Osteoblast (primary cell): Measurements from ENCODE around the gene ITSN1. TPM values are rescaled to one million over a fixed set of nuclear protein-coding genes. Genes with fewer than 3 reads are reported as not detected.

ENCODE experiments used
- DNase-seq: peaks from one replicate; pipeline ENCODE4 v3.0.0; 2011; ENCODE audit warnings: low spot score, mixed read lengths; ENCODE audit not compliant: insufficient read length; ENCODE audit errors: missing footprints
- H2AFZ ChIP-seq: 2 replicates; pipeline ENCODE4 v1.6.0; 2011; ENCODE audit warnings: mild to moderate bottlenecking, low read length
- H3K27ac ChIP-seq: 2 replicates; pipeline ENCODE4 v1.5.1; 2011; ENCODE audit warnings: mild to moderate bottlenecking, low read depth, low read length, moderate library complexity
- H3K27me3 ChIP-seq: 2 replicates; pipeline ENCODE4 v1.6.0; 2012; ENCODE audit warnings: mild to moderate bottlenecking, control low read depth, inconsistent platforms, low read length, moderate library complexity; ENCODE audit not compliant: insufficient read depth
- H3K36me3 ChIP-seq: 2 replicates; pipeline ENCODE4 v1.5.1; 2011; ENCODE audit warnings: mild to moderate bottlenecking, low read length, control low read depth, moderate library complexity; ENCODE audit not compliant: insufficient read depth
- H3K4me1 ChIP-seq: 2 replicates; pipeline ENCODE4 v1.5.1; 2011; ENCODE audit warnings: mild to moderate bottlenecking, low read length, control low read depth, moderate library complexity; ENCODE audit not compliant: insufficient read depth
- H3K4me2 ChIP-seq: 2 replicates; pipeline ENCODE4 v1.6.0; 2011; ENCODE audit warnings: mild to moderate bottlenecking, low read length; ENCODE audit not compliant: insufficient read depth
- H3K4me3 ChIP-seq: fragments of 200-600 bp; sonication (generic); 3 replicates; pipeline ENCODE4 v1.5.1; 2012; ENCODE audit warnings: mild to moderate bottlenecking, low read length, inconsistent platforms; ENCODE audit not compliant: insufficient read depth
- H3K79me2 ChIP-seq: 2 replicates; pipeline ENCODE4 v1.6.0; 2012; ENCODE audit warnings: mild to moderate bottlenecking, low read length, control low read depth, inconsistent platforms; ENCODE audit not compliant: insufficient read depth
- H3K9me3 ChIP-seq: 2 replicates; pipeline ENCODE4 v1.5.1; 2011; ENCODE audit warnings: low read depth, low read length, control low read depth
- H4K20me1 ChIP-seq: 2 replicates; pipeline ENCODE4 v1.6.0; 2012; ENCODE audit warnings: mild to moderate bottlenecking, low read length, control low read depth; ENCODE audit not compliant: insufficient read depth
- total RNA-seq: library from RNA; depleted of rRNA; stranded (reverse); fragments of >200 nt; gene quantifications from 2 replicates; pipeline ENCODE4 v1.2.3, GENCODE V29; 2012
- TF ChIP-seq, protein P1 (sequence below): IDR thresholded peaks from 2 replicates; pipeline ENCODE4 v1.5.1; 2011; ENCODE audit warnings: mild to moderate bottlenecking, low read depth, low read length, moderate library complexity; ENCODE audit errors: extremely low read depth

The ITSN1 gene
- total RNA-seq, 1 donor = 42.7 TPM

DNA sequence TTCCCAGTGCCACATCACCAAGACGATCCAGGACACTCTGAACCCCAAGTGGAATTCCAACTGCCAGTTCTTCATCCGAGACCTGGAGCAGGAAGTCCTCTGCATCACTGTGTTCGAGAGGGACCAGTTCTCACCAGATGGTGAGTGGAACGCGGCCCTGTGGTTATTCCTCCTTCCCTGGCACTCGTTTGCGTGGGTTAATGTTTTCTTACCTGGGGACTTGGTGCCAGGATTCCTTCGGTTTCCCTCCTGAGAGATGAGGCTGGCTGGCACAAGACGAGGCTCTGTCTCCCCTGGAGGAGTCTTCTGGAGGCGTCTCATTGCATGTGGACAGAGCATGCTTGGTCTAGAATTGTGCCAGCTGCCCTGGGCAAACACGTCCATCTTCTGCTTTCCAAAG, 244.0 kb downstream of the ITSN1 start:
- H3K27ac ChIP-seq = no peak overlapping the region
- TF ChIP-seq, protein P1, sequence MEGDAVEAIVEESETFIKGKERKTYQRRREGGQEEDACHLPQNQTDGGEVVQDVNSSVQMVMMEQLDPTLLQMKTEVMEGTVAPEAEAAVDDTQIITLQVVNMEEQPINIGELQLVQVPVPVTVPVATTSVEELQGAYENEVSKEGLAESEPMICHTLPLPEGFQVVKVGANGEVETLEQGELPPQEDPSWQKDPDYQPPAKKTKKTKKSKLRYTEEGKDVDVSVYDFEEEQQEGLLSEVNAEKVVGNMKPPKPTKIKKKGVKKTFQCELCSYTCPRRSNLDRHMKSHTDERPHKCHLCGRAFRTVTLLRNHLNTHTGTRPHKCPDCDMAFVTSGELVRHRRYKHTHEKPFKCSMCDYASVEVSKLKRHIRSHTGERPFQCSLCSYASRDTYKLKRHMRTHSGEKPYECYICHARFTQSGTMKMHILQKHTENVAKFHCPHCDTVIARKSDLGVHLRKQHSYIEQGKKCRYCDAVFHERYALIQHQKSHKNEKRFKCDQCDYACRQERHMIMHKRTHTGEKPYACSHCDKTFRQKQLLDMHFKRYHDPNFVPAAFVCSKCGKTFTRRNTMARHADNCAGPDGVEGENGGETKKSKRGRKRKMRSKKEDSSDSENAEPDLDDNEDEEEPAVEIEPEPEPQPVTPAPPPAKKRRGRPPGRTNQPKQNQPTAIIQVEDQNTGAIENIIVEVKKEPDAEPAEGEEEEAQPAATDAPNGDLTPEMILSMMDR = no peak
- no peak overlapping the region for H3K4me3 ChIP-seq
- H3K9me3 ChIP-seq = no peaks in the 10 kb centered on the region
- no peaks in the 10 kb centered on the region for H3K36me3 ChIP-seq
- H4K20me1 ChIP-seq = no peaks in the 10 kb centered on the region
- H3K79me2 ChIP-seq = no peaks in the 10 kb centered on the region
- peaks cover 10% of the 10 kb centered on the region for H3K4me1 ChIP-seq
- DNase-seq = no peak
- H3K27me3 ChIP-seq = peaks cover 23% of the 10 kb centered on the region
- no peak overlapping the region for H2AFZ ChIP-seq
- H3K4me2 ChIP-seq = no peak overlapping the region

- H3K27me3 ChIP-seq = peaks cover 5% of the 10 kb centered on the region
- H3K4me1 ChIP-seq = peaks cover 5% of the 10 kb centered on the region
- H3K79me2 ChIP-seq = no peaks in the 10 kb centered on the region
- no peak overlapping the region for H3K27ac ChIP-seq
- H2AFZ ChIP-seq = no peak overlapping the region
- no peak overlapping the region for H3K4me2 ChIP-seq
- H3K9me3 ChIP-seq = no peaks in the 10 kb centered on the region
- no peak overlapping the region for H3K4me3 ChIP-seq
- H3K36me3 ChIP-seq = no peaks in the 10 kb centered on the region
- DNase-seq = no peak
- TF ChIP-seq, protein P1 = no peak
- H4K20me1 ChIP-seq = no peaks in the 10 kb centered on the region
Observed at GRCh38 chr21:33890187-33890586, 247.9 kb downstream of the ITSN1 start.

DNA sequence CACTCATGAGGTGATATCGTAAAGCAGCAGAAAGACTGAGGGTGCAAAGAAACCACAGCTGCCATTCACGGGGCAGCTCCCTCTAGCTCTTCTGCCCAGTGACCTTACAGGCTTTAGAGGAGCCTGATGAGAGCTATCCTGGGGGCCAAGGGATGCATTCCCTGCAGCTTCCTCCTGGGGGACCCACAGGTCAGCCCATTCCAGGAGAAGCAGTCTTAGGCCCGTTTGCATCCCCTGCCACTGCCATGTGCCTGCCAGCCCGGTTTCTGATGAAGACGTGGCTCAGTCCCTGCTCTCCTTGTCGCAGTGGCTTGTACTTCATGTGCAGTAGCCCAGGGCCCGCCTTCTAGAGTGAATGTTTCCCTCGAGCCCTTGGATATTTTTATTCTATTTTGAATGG, 250.6 kb downstream of the ITSN1 start:
- H3K27me3 ChIP-seq = no peaks in the 10 kb centered on the region
- TF ChIP-seq, protein P1 = no peak

DNA sequence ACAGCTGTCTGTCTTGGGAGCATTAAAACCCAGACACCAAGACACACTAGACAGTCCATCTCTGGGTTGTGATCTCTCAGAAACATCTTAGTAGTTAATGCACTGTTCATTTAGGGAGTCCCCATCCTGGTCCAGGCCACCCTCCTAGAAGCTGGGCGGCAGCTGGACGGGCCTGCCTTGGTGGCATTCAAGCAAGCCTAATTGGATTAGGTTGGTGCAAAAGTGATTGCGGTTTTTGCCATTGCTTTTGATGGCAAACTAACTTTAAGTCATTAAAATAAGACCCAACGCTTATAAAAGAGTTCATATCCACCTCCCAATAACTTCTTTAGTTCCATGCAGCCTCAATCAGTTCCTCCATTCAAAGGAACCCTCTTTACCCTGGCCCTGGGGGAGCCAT, 251.6 kb downstream of the ITSN1 start:
- no peak for DNase-seq
- TF ChIP-seq, protein P1 = no peak
- Histone ChIP-seq H3K9me3 (no peaks in the 10 kb centered on the region), H3K27ac (no peak overlapping the region), H3K4me1 (peaks cover 5% of the 10 kb centered on the region), H3K4me2 (peak overlapping the region; percentile 90), H3K4me3 (no peak overlapping the region), H2AFZ (peak overlapping the region; percentile 91), H4K20me1 (no peaks in the 10 kb centered on the region), H3K27me3 (no peaks in the 10 kb centered on the region), H3K79me2 (no peaks in the 10 kb centered on the region), H3K36me3 (no peaks in the 10 kb centered on the region)

More for the DNA sequence above, 250.6 kb downstream of the ITSN1 start:
- no peak for DNase-seq
- no peaks in the 10 kb centered on the region for H3K9me3 ChIP-seq
- H3K4me3 ChIP-seq = no peak overlapping the region
- H3K36me3 ChIP-seq = no peaks in the 10 kb centered on the region
- no peaks in the 10 kb centered on the region for H4K20me1 ChIP-seq
- no peak overlapping the region for H2AFZ ChIP-seq
- H3K79me2 ChIP-seq = no peaks in the 10 kb centered on the region
- H3K27ac ChIP-seq = no peak overlapping the region
- H3K4me2 ChIP-seq = no peak overlapping the region
- H3K4me1 ChIP-seq = peaks cover 5% of the 10 kb centered on the region
